GM19043 (cell line): Measurements from ENCODE around the gene NAA10.

ENCODE experiments used
- ATAC-seq: cut with Tn5 transposase; IDR thresholded peaks from one replicate; pipeline ENCODE4 v1.9.1; 2021; ENCODE audit warnings: low read depth; ENCODE audit not compliant: unreplicated experiment

Gene NAA10

GRCh38 chrX:153967536-153968224 is 32.8 kb upstream of the NAA10 start:
- no peak for ATAC-seq

GRCh38 chrX:153966841-153967535 is 32.2 kb upstream of the NAA10 start:
- no peak for ATAC-seq

GRCh38 chrX:153966283-153966688 is 31.4 kb upstream of the NAA10 start:
- no peak for ATAC-seq

DNA sequence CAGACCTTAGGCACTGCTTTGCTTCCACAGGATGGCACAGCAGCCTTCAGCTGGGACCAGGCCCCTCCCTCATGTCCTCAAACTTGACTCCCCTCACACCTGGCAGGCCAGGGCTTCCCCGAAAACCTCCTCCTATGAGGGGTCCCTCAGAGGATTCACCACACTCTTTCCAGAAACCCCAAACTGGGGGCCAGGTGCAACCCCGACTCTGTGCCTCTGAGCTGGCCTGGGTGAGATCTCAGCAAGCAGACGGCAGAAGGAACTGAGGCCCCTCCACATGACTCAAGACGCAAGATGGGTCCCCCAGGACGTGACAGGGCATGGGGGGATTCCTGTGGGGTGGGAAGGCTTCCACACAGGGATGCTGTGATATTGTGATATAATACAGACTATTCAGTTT is 30.6 kb upstream of the NAA10 start:
- no peak for ATAC-seq

- no peak for ATAC-seq
Measured at GRCh38 chrX:153964105-153964504, 29.3 kb upstream of the NAA10 start.

DNA sequence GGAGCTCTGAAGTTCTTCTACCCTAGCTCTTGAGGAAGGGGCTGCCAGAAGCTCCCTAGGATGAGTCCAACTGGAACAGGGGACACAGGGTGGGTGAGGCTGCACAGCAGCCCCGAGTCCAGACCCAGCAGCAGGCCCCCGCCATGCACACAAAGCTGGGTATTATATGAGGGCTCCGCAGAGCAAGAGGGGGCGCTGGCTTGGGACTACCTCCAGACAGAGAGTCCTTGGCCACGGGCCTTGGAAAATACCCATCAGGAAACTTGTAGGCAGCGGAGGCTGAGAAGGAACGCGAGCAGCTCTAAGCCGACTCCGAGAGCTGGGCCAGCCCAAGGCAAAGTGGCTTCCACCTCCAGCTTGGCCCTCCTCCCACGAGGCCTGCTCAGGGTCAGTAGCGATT is 28.7 kb upstream of the NAA10 start:
- no peak for ATAC-seq

- ATAC-seq = no peak
Measured at GRCh38 chrX:153961292-153961691, 26.5 kb upstream of the NAA10 start.

DNA sequence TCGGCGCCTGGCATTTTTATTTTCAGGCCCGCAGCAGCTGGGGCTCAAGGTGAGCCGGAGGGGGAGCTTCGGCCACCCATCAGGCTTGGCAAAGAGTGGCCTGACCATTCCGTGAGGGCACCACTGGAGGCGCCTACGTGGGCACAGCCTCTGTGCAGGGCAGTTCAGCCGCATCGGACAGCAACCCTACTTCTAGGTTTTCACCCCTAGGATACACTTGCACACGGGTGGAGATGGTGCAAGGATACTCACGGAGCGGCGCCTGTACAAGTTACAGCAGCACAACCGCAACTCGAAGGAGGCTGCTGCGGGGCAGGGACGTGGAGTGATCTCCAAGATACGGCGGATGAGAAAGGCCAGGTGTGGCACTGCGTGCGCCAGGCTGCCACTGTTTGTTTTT is 25.9 kb upstream of the NAA10 start:
- ATAC-seq = no peak

- no peak for ATAC-seq
Measured at GRCh38 chrX:153960077-153960476, 25.2 kb upstream of the NAA10 start.

- ATAC-seq = no peak
Measured at GRCh38 chrX:153959649-153960048, 24.8 kb upstream of the NAA10 start.

- no peak for ATAC-seq
Measured at GRCh38 chrX:153958605-153959004, 23.8 kb upstream of the NAA10 start.

GRCh38 chrX:153957224-153957623 is 22.4 kb upstream of the NAA10 start:
- no peak for ATAC-seq

- ATAC-seq = no peak
Measured at GRCh38 chrX:153956044-153956907, 21.4 kb upstream of the NAA10 start.

DNA sequence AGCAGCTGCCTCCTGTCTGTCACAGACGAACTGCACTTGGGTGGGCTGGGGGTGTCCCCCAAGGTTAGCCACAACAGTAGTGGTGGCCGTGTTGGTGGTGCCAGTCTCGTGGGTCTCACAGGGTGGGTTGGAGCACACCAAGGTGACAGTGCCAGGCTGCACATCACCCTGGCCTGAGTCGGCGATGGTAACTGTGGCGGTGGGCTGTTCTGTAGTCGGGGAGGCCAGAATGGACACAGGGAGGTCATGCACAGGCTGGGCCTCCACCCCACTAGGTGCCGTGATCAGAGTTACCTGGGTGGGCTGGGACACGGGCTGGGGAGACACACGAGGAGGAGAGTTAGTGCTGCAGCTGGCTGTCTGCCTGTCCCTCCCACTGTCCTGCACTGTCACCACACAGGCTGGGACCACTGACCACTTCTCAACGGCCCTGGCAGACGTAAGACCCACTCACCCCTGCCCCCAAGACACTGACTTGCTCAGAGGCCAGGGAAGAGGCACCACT is 20.4 kb upstream of the NAA10 start:
- no peak for ATAC-seq

DNA sequence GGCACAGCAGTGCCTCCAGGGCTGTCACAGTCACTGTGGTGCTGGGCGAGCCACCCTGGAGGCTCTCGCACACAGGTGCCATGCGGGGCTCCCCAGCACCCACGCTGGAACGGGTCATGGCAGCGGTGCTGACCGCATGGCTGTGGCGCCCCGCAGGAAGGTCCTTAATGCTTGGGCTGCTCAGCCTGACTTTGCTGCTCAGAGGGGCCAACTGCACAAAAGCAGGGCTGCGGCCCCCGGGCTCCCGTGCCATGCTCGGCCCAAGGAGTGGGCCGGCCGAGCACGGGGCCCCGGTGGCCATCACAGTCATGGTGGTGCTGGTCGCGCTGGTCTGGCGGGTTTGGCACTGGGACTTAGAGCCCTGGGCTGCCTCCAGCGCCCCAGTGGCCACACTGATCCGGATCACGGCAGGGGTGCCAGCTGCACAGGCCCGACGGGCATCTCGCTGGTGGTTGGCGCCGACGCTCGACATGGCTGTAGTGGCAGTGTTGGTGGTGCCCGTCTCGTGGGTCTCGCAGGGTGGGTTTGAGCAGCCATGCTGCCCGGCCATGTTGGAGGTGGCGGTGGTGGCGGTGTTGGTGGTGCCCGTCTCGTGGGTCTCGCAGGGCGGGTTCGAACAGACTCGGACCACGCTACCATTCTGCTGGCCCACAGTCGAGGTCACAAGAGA is 19.9 kb upstream of the NAA10 start:
- ATAC-seq = no peak

DNA sequence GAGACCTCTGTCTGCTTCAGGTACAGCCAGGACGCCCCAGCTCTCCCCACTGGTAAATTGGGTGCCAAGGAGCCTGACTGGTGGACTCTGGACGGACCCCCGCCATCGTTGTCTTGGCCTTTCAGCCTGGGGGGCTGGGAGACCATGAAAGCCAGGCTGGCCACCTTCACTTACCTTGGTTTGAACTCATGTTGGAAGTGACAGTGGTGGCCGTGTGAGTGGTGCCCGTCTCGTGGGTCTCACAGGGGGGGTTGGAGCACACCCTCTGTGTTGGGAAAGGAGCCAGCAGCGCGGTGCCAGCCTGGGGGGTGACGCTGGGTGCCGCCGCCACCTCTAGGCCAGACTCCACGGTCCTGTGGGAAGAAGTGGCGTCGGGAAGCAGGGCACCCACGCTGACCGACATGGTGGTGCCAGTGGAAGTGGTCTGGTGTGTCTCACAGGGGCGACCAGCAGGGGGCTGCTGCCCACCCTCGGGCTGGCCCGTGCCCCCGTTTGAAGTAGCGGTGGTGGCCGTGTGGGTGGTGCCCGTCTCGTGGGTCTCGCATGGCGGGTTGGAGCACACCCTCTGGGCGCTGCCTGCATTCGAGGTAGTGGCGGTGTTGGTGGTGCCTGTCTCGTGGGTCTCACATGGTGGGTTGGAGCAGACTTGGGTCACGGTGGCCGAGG is 19.2 kb upstream of the NAA10 start:
- no peak for ATAC-seq

DNA sequence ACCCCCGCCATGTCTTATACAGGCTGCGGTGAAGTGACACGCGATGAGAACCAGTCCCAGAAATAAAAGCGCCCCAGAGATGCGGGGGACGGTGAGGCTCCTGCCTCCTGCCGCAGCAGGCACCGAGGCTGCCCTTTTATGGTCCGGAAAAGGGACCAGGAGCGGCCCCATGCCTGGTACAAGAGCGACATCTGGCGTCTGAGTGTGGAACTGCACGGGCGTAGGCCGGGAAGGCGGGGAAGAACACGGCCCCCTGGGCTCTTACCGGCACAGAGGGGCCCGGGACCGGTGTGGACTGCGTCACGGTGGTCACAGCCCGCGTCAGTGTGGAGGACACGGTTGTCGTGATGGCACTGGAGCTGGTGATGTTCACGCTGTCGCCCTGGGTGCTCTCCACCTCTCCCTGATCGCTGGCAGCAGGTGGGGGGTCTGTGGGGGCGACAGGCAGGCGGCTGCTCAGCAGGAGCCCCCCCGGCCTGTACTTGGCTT is 18.5 kb upstream of the NAA10 start:
- no peak for ATAC-seq

- ATAC-seq = no peak
Measured at GRCh38 chrX:153952373-153953026, 17.7 kb upstream of the NAA10 start.

DNA sequence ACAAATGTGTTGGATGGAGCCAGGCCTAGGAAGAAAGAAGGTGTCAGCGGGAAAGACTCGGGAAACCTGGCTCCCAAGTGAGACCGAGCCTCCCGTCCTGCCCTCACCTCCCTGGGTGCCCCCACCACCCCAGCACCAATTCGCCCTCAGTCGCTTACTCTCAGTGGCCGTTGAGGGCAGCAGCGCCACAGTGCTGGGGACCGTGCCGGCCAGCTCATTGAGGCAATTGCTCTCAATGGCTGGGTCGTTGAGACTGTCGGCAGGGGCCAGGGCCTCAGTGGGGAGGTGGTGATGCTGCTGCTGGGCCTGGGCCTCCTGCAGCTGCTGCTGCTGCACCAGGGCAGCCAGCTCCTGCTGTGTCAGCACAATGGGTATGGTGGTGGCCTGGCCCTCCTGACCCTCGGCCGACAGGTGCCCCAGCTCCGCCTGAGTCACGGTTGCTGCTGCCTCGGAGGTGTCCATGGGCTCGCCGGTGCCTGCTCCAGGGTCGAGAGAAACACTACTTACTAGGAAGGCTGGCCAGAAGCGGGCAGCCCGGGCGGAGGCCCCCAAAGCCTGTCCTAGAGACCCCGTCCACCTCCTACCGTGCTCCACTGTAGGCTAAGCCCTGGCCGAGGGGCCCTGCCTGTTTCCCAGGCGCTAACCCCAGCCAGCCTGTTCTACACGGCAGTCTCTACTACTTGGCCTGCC is 17.0 kb upstream of the NAA10 start:
- ATAC-seq = no peak
